Measurements from ENCODE around the gene SRRM3. TPM values are rescaled to one million over a fixed set of nuclear protein-coding genes. Genes with fewer than 3 reads are reported as not detected.
"Not testable (repeated sequence)": the region's sequence is repeated elsewhere in the genome, so short reads cannot be mapped to it uniquely, and the experiment has no call there.

SRRM3 gene
- total RNA-seq, 1 experiment from 2014 or later = 0.74 TPM

- no peaks in the 10 kb centered on the region for H3K9me3 ChIP-seq (ENCODE audit: insufficient read depth, low read depth)
- TF ChIP-seq EZH2 (IDR thresholded peaks at IDR 0.05; ENCODE audit: low read depth) (no peak), CTCF (conservative IDR thresholded peaks at IDR 0.05) (no peak)
- H2AFZ ChIP-seq = no peak overlapping the region
- H3K4me2 ChIP-seq = no peak overlapping the region
- no peak overlapping the region for H3K27ac ChIP-seq
- no peaks in the 10 kb centered on the region for H3K9me2 ChIP-seq (ENCODE audit: insufficient read depth)
- H3K4me3 ChIP-seq = no peak overlapping the region
- ChIA-PET POLR2A (ENCODE audit: unreplicated experiment) (no interaction called here), CTCF (no interaction called here)
- no peaks in the 10 kb centered on the region for H3K79me2 ChIP-seq (ENCODE audit: low read depth)
- no peaks in the 10 kb centered on the region for H3K27me3 ChIP-seq (ENCODE audit: insufficient read depth, low read depth)
- no peaks in the 10 kb centered on the region for H3K36me3 ChIP-seq (ENCODE audit: low read depth)
- intact Hi-C loops (cut with micrococcal nuclease; ENCODE audit: unreplicated experiment) = no loop called here
- no peaks in the 10 kb centered on the region for H3K4me1 ChIP-seq (replicated peaks; ENCODE audit: insufficient read depth)
- DNase-seq = no peak
- no peaks in the 10 kb centered on the region for H4K20me1 ChIP-seq (ENCODE audit: insufficient read depth)
- no TSS peak for BruUV-seq (replicated peaks)
- H3F3A ChIP-seq (ENCODE audit: insufficient read depth, low read depth) = no peaks in the 10 kb centered on the region
Observed at GRCh38 chr7:76155938-76156337, 45.8 kb upstream of the SRRM3 start.

GRCh38 chr7:76156992-76157685 is 44.6 kb upstream of the SRRM3 start:
- POLR2A ChIA-PET (ENCODE audit: unreplicated experiment); H3K9me2 ChIP-seq (ENCODE audit: insufficient read depth); H4K20me1 ChIP-seq (ENCODE audit: insufficient read depth); H2AFZ ChIP-seq; H3K4me2 ChIP-seq; H3K9me3 ChIP-seq (ENCODE audit: insufficient read depth, low read depth); DNase-seq; H3F3A ChIP-seq (ENCODE audit: insufficient read depth, low read depth); H3K79me2 ChIP-seq (ENCODE audit: low read depth); H3K36me3 ChIP-seq (ENCODE audit: low read depth); CTCF ChIA-PET; BruUV-seq (replicated peaks); H3K27ac ChIP-seq; H3K4me1 ChIP-seq (replicated peaks; ENCODE audit: insufficient read depth); intact Hi-C loops (cut with micrococcal nuclease; ENCODE audit: unreplicated experiment); H3K4me3 ChIP-seq; H3K27me3 ChIP-seq (ENCODE audit: insufficient read depth, low read depth): not testable (repeated sequence)

- H3K79me2 ChIP-seq (ENCODE audit: low read depth); H4K20me1 ChIP-seq (ENCODE audit: insufficient read depth); H3F3A ChIP-seq (ENCODE audit: insufficient read depth, low read depth); BruUV-seq (replicated peaks); CTCF ChIA-PET; H2AFZ ChIP-seq; H3K4me1 ChIP-seq (replicated peaks; ENCODE audit: insufficient read depth); H3K36me3 ChIP-seq (ENCODE audit: low read depth); H3K9me2 ChIP-seq (ENCODE audit: insufficient read depth); intact Hi-C loops (cut with micrococcal nuclease; ENCODE audit: unreplicated experiment); POLR2A ChIA-PET (ENCODE audit: unreplicated experiment); DNase-seq; H3K9me3 ChIP-seq (ENCODE audit: insufficient read depth, low read depth); H3K27me3 ChIP-seq (ENCODE audit: insufficient read depth, low read depth); H3K4me3 ChIP-seq; H3K4me2 ChIP-seq; H3K27ac ChIP-seq: not testable (repeated sequence)
Observed at GRCh38 chr7:76158416-76158815, 43.3 kb upstream of the SRRM3 start.

- H3K27ac ChIP-seq; H3K9me2 ChIP-seq (ENCODE audit: insufficient read depth); H3K4me1 ChIP-seq (replicated peaks; ENCODE audit: insufficient read depth); H3K9me3 ChIP-seq (ENCODE audit: insufficient read depth, low read depth); DNase-seq; H3K4me2 ChIP-seq; H3K36me3 ChIP-seq (ENCODE audit: low read depth); H3K4me3 ChIP-seq; intact Hi-C loops (cut with micrococcal nuclease; ENCODE audit: unreplicated experiment); H3F3A ChIP-seq (ENCODE audit: insufficient read depth, low read depth); CTCF ChIA-PET; H3K27me3 ChIP-seq (ENCODE audit: insufficient read depth, low read depth); H4K20me1 ChIP-seq (ENCODE audit: insufficient read depth); BruUV-seq (replicated peaks); H2AFZ ChIP-seq; H3K79me2 ChIP-seq (ENCODE audit: low read depth): not testable (repeated sequence)
- POLR2A ChIA-PET (ENCODE audit: unreplicated experiment) = interaction anchor here (0.7 kb wide), 1 partner anchor 270 kb away, joined by 5 read pairs; no protein-coding TSS in a partner anchor
Observed at GRCh38 chr7:76162416-76163170, 39.1 kb upstream of the SRRM3 start.

GRCh38 chr7:76163812-76164211 is 37.9 kb upstream of the SRRM3 start:
- H3K27ac ChIP-seq; H3K9me2 ChIP-seq (ENCODE audit: insufficient read depth); H3K36me3 ChIP-seq (ENCODE audit: low read depth); H3K9me3 ChIP-seq (ENCODE audit: insufficient read depth, low read depth); POLR2A ChIA-PET (ENCODE audit: unreplicated experiment); H3K4me3 ChIP-seq; H3K27me3 ChIP-seq (ENCODE audit: insufficient read depth, low read depth); CTCF ChIA-PET; intact Hi-C loops (cut with micrococcal nuclease; ENCODE audit: unreplicated experiment); H3K79me2 ChIP-seq (ENCODE audit: low read depth); DNase-seq; H2AFZ ChIP-seq; H3F3A ChIP-seq (ENCODE audit: insufficient read depth, low read depth); H3K4me1 ChIP-seq (replicated peaks; ENCODE audit: insufficient read depth); BruUV-seq (replicated peaks); H3K4me2 ChIP-seq; H4K20me1 ChIP-seq (ENCODE audit: insufficient read depth): not testable (repeated sequence)

All from PC-9 (cell line).